ENCODE results near the gene SLC16A5.

- no peak for TF ChIP-seq TAF1 (IDR thresholded peaks at IDR 0.05; ENCODE audit: borderline replicate concordance, low read depth, low read length)
- no peak for TF ChIP-seq POLR2A (IDR thresholded peaks at IDR 0.05; ENCODE audit: low read depth, low read length)
These were observed 46.0 kb upstream of the SLC16A5 start for GRCh38 chr17:75041656-75042280.

All from GM12892 (cell line).